Natural killer cell (primary cell): ENCODE data around the gene PANX2. TPM values are rescaled to one million over a fixed set of nuclear protein-coding genes. Genes with fewer than 3 reads are reported as not detected.

Experiments
- ATAC-seq, 3 donors: fragments of 150-1000 bp in 2 of 3; fragments of 200-7000 bp in 1 of 3; cut with Tn5 transposase; 1 replicate in 1 of 3; 2 replicates in 2 of 3; pipeline ENCODE4 v1.10.0; 2021; ENCODE audit warnings: mild to moderate bottlenecking in 2 of 3, moderate library complexity in 2 of 3
- DNase-seq, 2 donors: peaks; one replicate each; pipeline versions ENCODE4 v3.0.0 to v3.0.0-alpha.2; 2013 to 2021; ENCODE audit warnings: mixed read lengths in 1 of 2
- H3K27ac ChIP-seq: one replicate; pipeline ENCODE4 v1.5.1; 2013; ENCODE audit warnings: mild to moderate bottlenecking, low read length
- H3K27me3 ChIP-seq: one replicate; pipeline ENCODE4 v1.6.1; 2013; ENCODE audit warnings: low read length; ENCODE audit not compliant: control insufficient read depth, insufficient read depth
- H3K36me3 ChIP-seq: one replicate; pipeline ENCODE4 v1.6.1; 2013; ENCODE audit warnings: low read length; ENCODE audit not compliant: control insufficient read depth, insufficient read depth
- H3K4me1 ChIP-seq: one replicate; pipeline ENCODE4 v1.6.1; 2013; ENCODE audit warnings: low read length; ENCODE audit not compliant: control insufficient read depth, insufficient read depth
- H3K4me3 ChIP-seq: one replicate; pipeline ENCODE4 v1.5.1; 2013; ENCODE audit warnings: low read length
- H3K9me3 ChIP-seq: one replicate; pipeline ENCODE4 v1.6.1; 2013; ENCODE audit warnings: low read length; ENCODE audit not compliant: control insufficient read depth, insufficient read depth
- H3K27ac Mint-ChIP-seq, 2 donors: one replicate each; pipeline ENCODE4 v1.8.0; 2022; ENCODE audit warnings: mild to moderate bottlenecking in 2 of 2, mixed read lengths in 2 of 2, moderate library complexity in 1 of 2
- H3K27me3 Mint-ChIP-seq, 2 donors: one replicate each; pipeline ENCODE4 v1.8.0; 2022; ENCODE audit warnings: low read depth in 2 of 2, mixed read lengths in 2 of 2
- H3K36me3 Mint-ChIP-seq: one replicate; pipeline ENCODE4 v1.8.0; 2022; ENCODE audit warnings: mixed read lengths
- H3K4me1 Mint-ChIP-seq, 2 donors: one replicate each; pipeline ENCODE4 v1.8.0; 2022; ENCODE audit warnings: mixed read lengths in 2 of 2
- H3K4me3 Mint-ChIP-seq: one replicate; pipeline ENCODE4 v1.8.0; 2022; ENCODE audit warnings: mild to moderate bottlenecking, moderate library complexity, mixed read lengths
- H3K9me3 Mint-ChIP-seq, 2 donors: one replicate each; pipeline ENCODE4 v1.8.0; 2022; ENCODE audit warnings: mixed read lengths in 2 of 2
- WGBS: methylation state at CpG from one replicate; pipeline ENCODE4 v1.1.7; 2013; ENCODE audit warnings: missing lambda C conversion rate; ENCODE audit not compliant: insufficient coverage; 5-methylcytosine and 5-hydroxymethylcytosine counted together
- intact Hi-C: fragments of 100-400 bp; cut with micrococcal nuclease; formaldehyde crosslinking; loops from one replicate; pipeline ENCODE4 v1.14.2; 2022
- total RNA-seq, 4 donors: library from RNA; stranded (reverse); fragments of 120-200 nt in 1 of 4; gene quantifications; one replicate each; pipeline versions ENCODE4 v1.2.3 to v1.2.4, GENCODE V29; 2013 to 2022
- TF ChIP-seq, protein P1 (sequence below): fragments of 200-600 bp; IDR thresholded peaks from one replicate; pipeline ENCODE4 v1.8.0; 2022; ENCODE audit warnings: antibody characterized with exemption

PANX2 gene
- total RNA-seq, 3 donors from 2014 or later (not counting 1 experiment from before 2014, with no cell fraction given): 0.16 to 3.4 (median 0.27) TPM

DNA sequence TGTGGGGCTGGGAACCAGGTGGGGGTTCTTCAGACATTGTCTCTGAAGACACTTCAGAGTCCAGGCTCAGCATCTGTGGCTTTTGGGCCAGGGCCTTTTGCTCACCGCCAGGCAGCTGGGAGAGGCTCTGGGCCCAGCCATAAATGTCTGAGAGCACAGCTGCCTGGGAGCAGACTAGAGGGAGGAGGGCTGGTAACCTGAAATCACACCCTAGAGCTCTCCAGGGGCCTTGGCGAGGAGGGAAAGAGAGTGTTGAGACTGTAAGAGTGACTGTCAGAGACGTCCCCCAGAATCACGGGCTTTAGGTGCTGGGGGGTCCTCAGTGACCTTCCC, 19.3 kb downstream of the PANX2 start:
- ATAC-seq: no peak
- no peak for DNase-seq
- Histone ChIP-seq H3K4me1 (peaks cover 85% of the 10 kb centered on the region), H3K9me3 (no peaks in the 10 kb centered on the region), H3K4me3 (peak overlapping the region; percentile 72), H3K27ac (peak overlapping the region; percentile 98), H3K36me3 (peaks cover 15% of the 10 kb centered on the region), H3K27me3 (no peaks in the 10 kb centered on the region)
- intact Hi-C loops: loop anchor here (1.0 to 5.0 kb wide), 2 partner anchors 10 to 43 kb away; no protein-coding TSS in a partner anchor
- H3K4me3 Mint-ChIP-seq: peak overlapping the region; percentile 96
- H3K4me1 Mint-ChIP-seq: peaks cover 40 to 54% of the 10 kb centered on the region in 2 donors
- H3K36me3 Mint-ChIP-seq: no peaks in the 10 kb centered on the region
- TF ChIP-seq, protein P1, sequence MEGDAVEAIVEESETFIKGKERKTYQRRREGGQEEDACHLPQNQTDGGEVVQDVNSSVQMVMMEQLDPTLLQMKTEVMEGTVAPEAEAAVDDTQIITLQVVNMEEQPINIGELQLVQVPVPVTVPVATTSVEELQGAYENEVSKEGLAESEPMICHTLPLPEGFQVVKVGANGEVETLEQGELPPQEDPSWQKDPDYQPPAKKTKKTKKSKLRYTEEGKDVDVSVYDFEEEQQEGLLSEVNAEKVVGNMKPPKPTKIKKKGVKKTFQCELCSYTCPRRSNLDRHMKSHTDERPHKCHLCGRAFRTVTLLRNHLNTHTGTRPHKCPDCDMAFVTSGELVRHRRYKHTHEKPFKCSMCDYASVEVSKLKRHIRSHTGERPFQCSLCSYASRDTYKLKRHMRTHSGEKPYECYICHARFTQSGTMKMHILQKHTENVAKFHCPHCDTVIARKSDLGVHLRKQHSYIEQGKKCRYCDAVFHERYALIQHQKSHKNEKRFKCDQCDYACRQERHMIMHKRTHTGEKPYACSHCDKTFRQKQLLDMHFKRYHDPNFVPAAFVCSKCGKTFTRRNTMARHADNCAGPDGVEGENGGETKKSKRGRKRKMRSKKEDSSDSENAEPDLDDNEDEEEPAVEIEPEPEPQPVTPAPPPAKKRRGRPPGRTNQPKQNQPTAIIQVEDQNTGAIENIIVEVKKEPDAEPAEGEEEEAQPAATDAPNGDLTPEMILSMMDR: no peak
- 4% methylated on average over 4 of the region's 4 CpGs for WGBS
- no peaks in the 10 kb centered on the region for H3K27me3 Mint-ChIP-seq
- H3K9me3 Mint-ChIP-seq: no peaks in the 10 kb centered on the region
- peak overlapping the region; percentile 94 to 99 for H3K27ac Mint-ChIP-seq

DNA sequence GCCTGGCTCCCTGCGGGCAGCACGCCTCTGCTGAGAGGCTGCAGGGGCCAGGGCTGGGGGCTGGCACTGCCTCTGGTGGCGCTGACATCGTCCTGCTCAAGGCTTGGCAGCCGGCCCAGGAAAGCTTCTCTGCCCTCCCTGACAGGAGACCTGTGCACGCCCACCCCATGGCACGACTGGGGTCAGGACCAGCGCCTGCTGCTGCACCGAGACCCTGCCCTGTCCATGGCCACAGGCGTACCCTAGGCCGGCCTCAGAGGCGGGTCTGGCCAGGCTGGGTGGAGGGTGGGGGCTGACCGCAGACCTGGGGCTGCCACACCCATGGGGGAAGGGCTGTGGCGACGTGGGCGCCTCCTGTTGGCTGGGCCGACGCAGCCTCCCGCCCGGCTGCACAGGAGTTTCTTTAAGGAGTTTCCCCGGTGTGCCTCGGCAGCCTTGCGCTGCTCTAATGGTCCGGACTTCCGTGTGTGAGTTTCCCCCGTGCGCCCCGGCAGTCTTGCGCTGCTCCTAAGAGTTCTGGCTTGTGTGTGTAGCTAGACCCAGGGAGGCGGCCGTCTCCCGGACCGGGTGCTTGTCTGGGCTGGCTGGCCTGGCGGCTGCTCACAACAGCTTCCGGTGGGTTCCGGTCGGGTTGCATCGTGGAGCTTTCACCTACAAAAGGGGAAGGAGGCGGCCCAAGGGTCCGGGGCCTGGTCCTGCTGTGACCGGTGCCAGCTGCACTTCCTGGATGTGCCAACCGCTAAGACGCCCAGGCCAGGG, 19.8 kb downstream of the PANX2 start:
- Mint-ChIP-seq H3K4me1 (peaks cover 40 to 54% of the 10 kb centered on the region in 2 donors), H3K27ac (peak overlapping the region; percentile 94 to 99), H3K9me3 (no peaks in the 10 kb centered on the region), H3K27me3 (no peaks in the 10 kb centered on the region), H3K4me3 (peak overlapping the region; percentile 96), H3K36me3 (no peaks in the 10 kb centered on the region)
- peaks cover 84% of the 10 kb centered on the region for H3K4me1 ChIP-seq
- intact Hi-C loops: loop anchor here (1.0 to 5.0 kb wide), 2 partner anchors 10 to 43 kb away; no protein-coding TSS in a partner anchor
- DNase-seq (peak; percentile 78 to 94), ATAC-seq (peak; percentile 47 to 61 (median 57))
- no peaks in the 10 kb centered on the region for H3K27me3 ChIP-seq
- H3K27ac ChIP-seq: peak overlapping the region; percentile 98
- H3K36me3 ChIP-seq: peaks cover 19% of the 10 kb centered on the region
- WGBS: under 1% methylated on average over 43 of the region's 43 CpGs
- no peaks in the 10 kb centered on the region for H3K9me3 ChIP-seq
- TF ChIP-seq, protein P1: no peak
- H3K4me3 ChIP-seq: peak overlapping the region; percentile 72

DNA sequence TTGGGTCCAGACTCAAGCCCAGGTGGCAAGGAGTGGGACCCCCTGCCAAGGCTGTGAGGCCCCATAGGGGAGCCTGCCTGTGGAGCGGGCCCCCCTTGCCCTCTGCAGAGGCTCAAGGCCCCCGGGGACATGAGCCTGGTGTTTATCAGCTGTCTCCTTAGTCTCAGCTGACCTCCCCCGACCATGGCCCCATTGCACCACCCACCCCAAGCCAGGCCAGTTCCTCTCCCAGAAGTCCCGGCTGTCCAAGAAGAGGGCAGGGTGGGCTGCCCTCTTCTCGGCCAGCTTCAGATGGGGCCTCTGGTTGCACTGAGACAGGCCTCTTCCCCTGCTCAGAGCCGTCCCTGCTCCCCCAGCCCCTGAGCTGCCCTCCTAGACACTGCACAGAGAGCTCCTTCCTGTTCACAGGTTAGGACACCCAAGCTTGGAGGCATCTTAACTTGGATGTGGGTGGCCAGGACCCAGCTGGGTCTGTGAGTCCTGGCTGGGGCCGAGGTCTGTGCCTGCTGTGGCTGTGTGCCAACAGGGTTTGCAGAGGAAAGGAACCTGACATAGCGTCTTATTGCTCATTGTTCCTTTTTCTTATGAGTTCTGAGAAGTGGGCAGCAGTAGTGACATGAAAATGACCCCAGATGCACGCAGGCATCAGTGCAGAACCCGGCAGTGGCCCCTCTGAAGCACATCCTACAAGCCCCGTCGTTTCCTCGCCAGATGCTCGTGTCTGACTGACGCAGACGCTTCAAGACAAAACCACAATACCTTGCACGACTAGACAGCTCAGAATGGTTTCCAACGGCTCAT, 20.6 kb downstream of the PANX2 start:
- Mint-ChIP-seq H3K36me3 (no peaks in the 10 kb centered on the region), H3K4me1 (peaks cover 40 to 54% of the 10 kb centered on the region in 2 donors), H3K4me3 (peak overlapping the region; percentile 96), H3K9me3 (no peaks in the 10 kb centered on the region), H3K27me3 (no peaks in the 10 kb centered on the region), H3K27ac (peak overlapping the region; percentile 94 to 99)
- peaks cover 82% of the 10 kb centered on the region for H3K4me1 ChIP-seq
- peak; percentile 60 to 81 (median 66) for ATAC-seq
- H3K27me3 ChIP-seq: no peaks in the 10 kb centered on the region
- H3K36me3 ChIP-seq: peaks cover 23% of the 10 kb centered on the region
- H3K4me3 ChIP-seq: peak overlapping the region; percentile 72
- intact Hi-C loops: loop anchor here (1.0 to 5.0 kb wide), 2 partner anchors 9 to 44 kb away; no protein-coding TSS in a partner anchor
- peak; percentile 64 to 95 for DNase-seq
- 0% methylated on average over 18 of the region's 18 CpGs for WGBS
- H3K27ac ChIP-seq: peak overlapping the region; percentile 98
- TF ChIP-seq, protein P1: no peak
- no peaks in the 10 kb centered on the region for H3K9me3 ChIP-seq
